ENCODE results near the gene PSMD7. TPM values are rescaled to one million over a fixed set of nuclear protein-coding genes. Genes with fewer than 3 reads are reported as not detected.

PSMD7 gene
- total and polyA plus RNA-seq, 3 experiments from 2014 or later, result 120 to 136 (median 126) TPM

GRCh38 chr16:74281300-74281699, 15.3 kb upstream of the PSMD7 start:
- H3K4me3 ChIP-seq (ENCODE audit: low read length), result no peak overlapping the region
- H3K4me1 Mint-ChIP-seq, result no peaks in the 10 kb centered on the region
- H3K9me3 ChIP-seq (ENCODE audit: low read length), result no peaks in the 10 kb centered on the region
- peaks cover 6 to 19% (median 17%) of the 10 kb centered on the region in 5 donors for H3K9me3 Mint-ChIP-seq
- no peaks in the 10 kb centered on the region for H3K4me1 ChIP-seq (ENCODE audit: insufficient read depth, low read length)
- no peak for DNase-seq
- H3K27ac ChIP-seq (ENCODE audit: low read depth, low read length), result no peak overlapping the region
- no peak overlapping the region for H3K4me3 Mint-ChIP-seq
- peaks cover 0 to 8% (median 5%) of the 10 kb centered on the region in 3 donors for H3K36me3 Mint-ChIP-seq
- no peaks in the 10 kb centered on the region for H3K27me3 ChIP-seq (ENCODE audit: insufficient read depth, low read length, poor library complexity, severe bottlenecking)
- CTCF ChIA-PET, result no interaction called here
- POLR2A ChIA-PET, result no interaction called here
- H3K27me3 Mint-ChIP-seq, result peaks cover 10 to 19% of the 10 kb centered on the region in 2 donors
- no peak overlapping the region for H3K27ac Mint-ChIP-seq
- H3K36me3 ChIP-seq (ENCODE audit: insufficient read depth, low read length), result no peaks in the 10 kb centered on the region

GRCh38 chr16:74283716-74284115, 12.9 kb upstream of the PSMD7 start:
- peaks cover 5 to 11% of the 10 kb centered on the region in 2 donors for H3K27me3 Mint-ChIP-seq
- H3K27ac ChIP-seq (ENCODE audit: low read depth, low read length), result no peak overlapping the region
- H3K9me3 ChIP-seq (ENCODE audit: low read length), result no peaks in the 10 kb centered on the region
- no peaks in the 10 kb centered on the region for H3K36me3 ChIP-seq (ENCODE audit: insufficient read depth, low read length)
- peaks cover 0 to 7% (median 5%) of the 10 kb centered on the region in 3 donors for H3K36me3 Mint-ChIP-seq
- H3K4me3 ChIP-seq (ENCODE audit: low read length), result no peak overlapping the region
- no peaks in the 10 kb centered on the region for H3K4me1 Mint-ChIP-seq
- H3K27me3 ChIP-seq (ENCODE audit: insufficient read depth, low read length, poor library complexity, severe bottlenecking), result no peaks in the 10 kb centered on the region
- DNase-seq, result no peak
- ChIA-PET CTCF (no interaction called here), POLR2A (no interaction called here)
- H3K4me3 Mint-ChIP-seq, result no peak overlapping the region
- no peak overlapping the region for H3K27ac Mint-ChIP-seq
- peaks cover 5 to 12% (median 10%) of the 10 kb centered on the region in 5 donors for H3K9me3 Mint-ChIP-seq
- H3K4me1 ChIP-seq (ENCODE audit: insufficient read depth, low read length), result no peaks in the 10 kb centered on the region

DNA sequence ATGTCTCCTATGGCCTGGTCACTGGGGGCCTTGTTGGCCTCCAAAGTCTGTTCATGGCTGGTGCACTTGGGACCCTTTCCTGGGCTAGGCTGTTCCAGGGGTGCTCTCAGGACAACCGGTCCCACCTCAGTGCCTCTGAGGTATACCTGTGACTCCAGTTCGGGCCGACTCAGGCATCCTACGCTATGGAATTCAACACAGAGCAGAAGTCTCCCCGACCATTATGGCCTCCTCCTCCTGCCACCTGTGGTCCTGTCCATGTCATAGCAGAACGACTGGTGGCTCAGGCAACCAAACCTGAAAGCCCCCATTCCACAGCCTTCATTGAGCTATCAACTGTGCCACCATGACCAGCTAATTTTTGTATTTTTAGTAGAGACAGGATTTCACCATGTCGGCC, 8.5 kb upstream of the PSMD7 start:
- Mint-ChIP-seq H3K4me1 (no peaks in the 10 kb centered on the region), H3K27ac (no peak overlapping the region), H3K4me3 (no peak overlapping the region), H3K9me3 (no peaks in the 10 kb centered on the region), H3K36me3 (peaks cover 0 to 1% (median 0%) of the 10 kb centered on the region in 3 donors), H3K27me3 (no peaks in the 10 kb centered on the region)
- Histone ChIP-seq H3K4me1 (ENCODE audit: insufficient read depth, low read length) (no peaks in the 10 kb centered on the region), H3K36me3 (ENCODE audit: insufficient read depth, low read length) (no peaks in the 10 kb centered on the region), H3K27ac (ENCODE audit: low read depth, low read length) (no peak overlapping the region), H3K9me3 (ENCODE audit: low read length) (no peaks in the 10 kb centered on the region), H3K4me3 (ENCODE audit: low read length) (no peak overlapping the region), H3K27me3 (ENCODE audit: insufficient read depth, low read length, poor library complexity, severe bottlenecking) (no peaks in the 10 kb centered on the region)
- POLR2A ChIA-PET, result no interaction called here
- CTCF ChIA-PET, result no interaction called here
- no peak for DNase-seq

GRCh38 chr16:74290356-74290755, 6.3 kb upstream of the PSMD7 start:
- no peak overlapping the region for H3K4me3 Mint-ChIP-seq
- Histone ChIP-seq H3K27me3 (ENCODE audit: insufficient read depth, low read length, poor library complexity, severe bottlenecking) (no peaks in the 10 kb centered on the region), H3K4me1 (ENCODE audit: insufficient read depth, low read length) (peaks cover 4% of the 10 kb centered on the region), H3K9me3 (ENCODE audit: low read length) (no peaks in the 10 kb centered on the region), H3K4me3 (ENCODE audit: low read length) (no peak overlapping the region), H3K27ac (ENCODE audit: low read depth, low read length) (no peak overlapping the region), H3K36me3 (ENCODE audit: insufficient read depth, low read length) (no peaks in the 10 kb centered on the region)
- DNase-seq, result no peak
- H3K9me3 Mint-ChIP-seq, result no peaks in the 10 kb centered on the region
- CTCF ChIA-PET, result no interaction called here
- H3K4me1 Mint-ChIP-seq, result peaks cover 3 to 10% (median 6%) of the 10 kb centered on the region in 3 donors
- POLR2A ChIA-PET, result no interaction called here
- H3K27ac Mint-ChIP-seq, result no peak overlapping the region
- peaks cover 0 to 1% (median 0%) of the 10 kb centered on the region in 3 donors for H3K36me3 Mint-ChIP-seq
- no peaks in the 10 kb centered on the region for H3K27me3 Mint-ChIP-seq

DNA sequence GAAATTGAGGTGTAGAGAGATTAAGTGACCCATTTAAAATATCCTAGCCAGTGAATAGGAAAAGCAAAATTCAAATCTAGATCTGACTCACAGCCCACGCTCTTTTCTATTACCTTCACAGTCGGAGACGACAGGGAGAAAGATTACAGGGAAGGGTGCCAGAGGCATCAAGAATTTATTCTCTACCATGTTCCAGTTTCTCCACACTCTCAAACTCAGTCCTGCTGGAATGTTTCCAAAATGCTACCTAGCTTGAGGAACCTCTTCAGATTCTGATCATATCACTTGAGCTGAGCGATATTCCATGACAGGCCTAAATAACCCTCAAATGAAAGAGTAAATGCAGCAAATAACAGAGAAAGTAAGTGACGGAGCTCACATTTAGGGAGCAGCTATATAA, 5.4 kb upstream of the PSMD7 start:
- peaks cover 10 to 18% (median 14%) of the 10 kb centered on the region in 3 donors for H3K4me1 Mint-ChIP-seq
- H3K27ac Mint-ChIP-seq, result peak overlapping the region in 1 of 8 donors; percentile 55
- ChIA-PET POLR2A (interaction anchor here (0.5 kb wide), 1 partner anchor 135 kb away, joined by 6 read pairs; no protein-coding TSS in a partner anchor), CTCF (interaction anchor here (1.2 kb wide), 1 partner anchor 13 kb away, joined by 4 read pairs; no protein-coding TSS in a partner anchor)
- H3K36me3 ChIP-seq (ENCODE audit: insufficient read depth, low read length), result no peaks in the 10 kb centered on the region
- no peak for DNase-seq
- no peaks in the 10 kb centered on the region for H3K9me3 Mint-ChIP-seq
- no peaks in the 10 kb centered on the region for H3K27me3 Mint-ChIP-seq
- H3K27me3 ChIP-seq (ENCODE audit: insufficient read depth, low read length, poor library complexity, severe bottlenecking), result no peaks in the 10 kb centered on the region
- peaks cover 0 to 3% (median 0%) of the 10 kb centered on the region in 3 donors for H3K36me3 Mint-ChIP-seq
- H3K27ac ChIP-seq (ENCODE audit: low read depth, low read length), result no peak overlapping the region
- peaks cover 10% of the 10 kb centered on the region for H3K4me1 ChIP-seq (ENCODE audit: insufficient read depth, low read length)
- no peaks in the 10 kb centered on the region for H3K9me3 ChIP-seq (ENCODE audit: low read length)
- H3K4me3 Mint-ChIP-seq, result peak overlapping the region in 1 of 7 donors; percentile 17
- no peak overlapping the region for H3K4me3 ChIP-seq (ENCODE audit: low read length)

GRCh38 chr16:74291577-74292208, 4.9 kb upstream of the PSMD7 start:
- peaks cover 10% of the 10 kb centered on the region for H3K4me1 ChIP-seq (ENCODE audit: insufficient read depth, low read length)
- Mint-ChIP-seq H3K27ac (peak overlapping the region in 1 of 8 donors; percentile 46), H3K4me3 (no peak overlapping the region), H3K27me3 (no peaks in the 10 kb centered on the region), H3K36me3 (peaks cover 0 to 8% (median 0%) of the 10 kb centered on the region in 3 donors), H3K4me1 (peaks cover 13 to 22% (median 17%) of the 10 kb centered on the region in 3 donors), H3K9me3 (no peaks in the 10 kb centered on the region)
- H3K9me3 ChIP-seq (ENCODE audit: low read length), result no peaks in the 10 kb centered on the region
- H3K4me3 ChIP-seq (ENCODE audit: low read length), result no peak overlapping the region
- CTCF ChIA-PET, result interaction anchor here (1.2 kb wide), 1 partner anchor 13 kb away, joined by 4 read pairs; no protein-coding TSS in a partner anchor
- H3K27ac ChIP-seq (ENCODE audit: low read depth, low read length), result no peak overlapping the region
- H3K36me3 ChIP-seq (ENCODE audit: insufficient read depth, low read length), result no peaks in the 10 kb centered on the region
- H3K27me3 ChIP-seq (ENCODE audit: insufficient read depth, low read length, poor library complexity, severe bottlenecking), result no peaks in the 10 kb centered on the region
- no peak for DNase-seq
- POLR2A ChIA-PET, result interaction anchor here (0.5 kb wide), 1 partner anchor 135 kb away, joined by 6 read pairs; no protein-coding TSS in a partner anchor

GRCh38 chr16:74296104-74296431, 546 bp upstream of the PSMD7 start:
- Mint-ChIP-seq H3K4me3 (peak overlapping the region; percentile 88 to 99 (median 93)), H3K27me3 (no peaks in the 10 kb centered on the region), H3K9me3 (no peaks in the 10 kb centered on the region), H3K36me3 (peaks cover 2 to 41% (median 4%) of the 10 kb centered on the region in 3 donors), H3K27ac (peak overlapping the region; percentile 90 to 99 (median 98)), H3K4me1 (peaks cover 26 to 53% (median 43%) of the 10 kb centered on the region in 3 donors)
- ChIA-PET CTCF (interaction anchor here (1.5 kb wide), 1 partner anchor 14 kb away, joined by 3 read pairs; no protein-coding TSS in a partner anchor), POLR2A (no interaction called here)
- H3K36me3 ChIP-seq (ENCODE audit: insufficient read depth, low read length), result peaks cover 28% of the 10 kb centered on the region
- no peaks in the 10 kb centered on the region for H3K9me3 ChIP-seq (ENCODE audit: low read length)
- peak overlapping the region; percentile 92 for H3K27ac ChIP-seq (ENCODE audit: low read depth, low read length)
- DNase-seq, result no peak
- H3K4me1 ChIP-seq (ENCODE audit: insufficient read depth, low read length), result peaks cover 33% of the 10 kb centered on the region
- no peaks in the 10 kb centered on the region for H3K27me3 ChIP-seq (ENCODE audit: insufficient read depth, low read length, poor library complexity, severe bottlenecking)
- peak overlapping the region; percentile 88 for H3K4me3 ChIP-seq (ENCODE audit: low read length)

- Mint-ChIP-seq H3K27me3 (no peaks in the 10 kb centered on the region), H3K36me3 (peaks cover 4 to 52% (median 5%) of the 10 kb centered on the region in 3 donors), H3K4me3 (peak overlapping the region; percentile 88 to 99 (median 93)), H3K4me1 (peaks cover 27 to 54% (median 43%) of the 10 kb centered on the region in 3 donors), H3K27ac (peak overlapping the region; percentile 90 to 99 (median 98)), H3K9me3 (no peaks in the 10 kb centered on the region)
- H3K9me3 ChIP-seq (ENCODE audit: low read length), result no peaks in the 10 kb centered on the region
- no peaks in the 10 kb centered on the region for H3K27me3 ChIP-seq (ENCODE audit: insufficient read depth, low read length, poor library complexity, severe bottlenecking)
- peak in 4 of 5 donors; percentile 2 to 23 (median 3) for DNase-seq
- peak overlapping the region; percentile 92 for H3K27ac ChIP-seq (ENCODE audit: low read depth, low read length)
- peaks cover 33% of the 10 kb centered on the region for H3K4me1 ChIP-seq (ENCODE audit: insufficient read depth, low read length)
- peak overlapping the region; percentile 88 for H3K4me3 ChIP-seq (ENCODE audit: low read length)
- CTCF ChIA-PET, result interaction anchor here (1.4 to 1.6 kb wide), 3 partner anchors 9 to 19 kb away, joined by 3 to 5 read pairs (median 4); no protein-coding TSS in a partner anchor
- peaks cover 40% of the 10 kb centered on the region for H3K36me3 ChIP-seq (ENCODE audit: insufficient read depth, low read length)
- POLR2A ChIA-PET, result interaction anchor here (0.6 to 0.7 kb wide), 2 partner anchors 310 to 401 kb away, joined by 3 to 5 read pairs; partner anchors contain the start of gene GLG1
These were observed 591 bp downstream of the PSMD7 start for GRCh38 chr16:74297145-74297665.
